Fibroblast of skin of back (primary cell): ENCODE data around the gene KANK2.

Experiments
- DNase-seq: peaks from one replicate; pipeline ENCODE4 v3.0.0-alpha.2; 2013

Gene KANK2

DNA sequence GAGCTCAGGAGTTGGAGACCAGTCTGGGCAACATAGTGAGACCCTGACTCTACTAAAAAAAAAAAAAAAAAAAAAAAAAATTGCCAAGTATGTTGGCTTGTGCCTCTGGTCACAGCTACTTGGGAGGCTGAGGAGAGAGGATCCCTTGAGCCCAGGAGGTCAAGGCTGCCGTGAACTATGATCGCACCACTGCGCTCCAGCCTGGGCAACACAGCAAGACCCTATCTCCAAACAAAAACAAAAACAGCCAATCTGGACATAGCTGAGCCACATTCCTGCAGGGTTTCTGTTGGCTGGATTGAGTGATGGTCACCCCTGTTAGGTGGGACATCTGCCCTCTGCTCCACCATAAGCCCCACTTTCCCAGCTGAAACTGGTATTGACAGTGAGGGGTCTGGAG lies 28.5 kb upstream of the KANK2 start:
- DNase-seq, result no peak

DNA sequence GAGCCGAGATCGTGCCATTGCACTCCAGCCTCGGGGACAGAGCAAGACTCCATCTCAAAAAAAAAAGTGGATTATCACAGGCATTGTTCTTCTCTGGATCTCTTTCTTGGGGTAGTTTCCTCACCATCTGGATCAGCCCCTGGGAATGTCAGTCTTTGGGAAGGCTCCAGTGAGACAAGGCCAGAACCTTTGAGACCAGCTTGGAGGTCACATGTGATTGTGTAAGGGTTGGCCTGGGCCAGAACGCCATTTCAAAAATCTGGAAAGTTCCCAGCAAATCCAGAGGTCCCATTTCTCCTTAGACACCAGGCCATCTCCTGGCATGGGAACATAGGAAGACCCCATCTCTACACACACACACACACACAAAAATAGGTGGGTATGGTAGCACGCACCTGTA lies 27.8 kb upstream of the KANK2 start:
- DNase-seq, result no peak

DNA sequence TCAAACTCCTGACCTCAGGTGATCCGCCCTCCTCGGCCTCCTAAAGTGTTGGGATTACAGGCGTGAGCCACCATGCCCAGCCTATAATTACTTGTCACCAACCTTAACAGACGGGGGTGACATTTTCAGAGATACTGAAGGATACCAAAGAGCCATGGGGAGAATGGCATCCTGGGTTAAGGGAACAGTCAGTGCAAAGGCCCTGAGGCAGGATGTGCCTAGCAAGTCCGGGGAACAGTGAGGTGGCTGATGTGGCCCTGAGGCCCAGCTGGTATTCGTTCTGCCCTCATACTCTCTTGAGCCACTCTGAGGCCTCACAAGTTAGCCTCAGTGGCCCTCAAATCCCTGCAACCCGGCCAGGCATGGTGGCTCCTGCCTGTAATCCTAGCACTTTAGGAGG lies 27.1 kb upstream of the KANK2 start:
- no peak for DNase-seq

DNA sequence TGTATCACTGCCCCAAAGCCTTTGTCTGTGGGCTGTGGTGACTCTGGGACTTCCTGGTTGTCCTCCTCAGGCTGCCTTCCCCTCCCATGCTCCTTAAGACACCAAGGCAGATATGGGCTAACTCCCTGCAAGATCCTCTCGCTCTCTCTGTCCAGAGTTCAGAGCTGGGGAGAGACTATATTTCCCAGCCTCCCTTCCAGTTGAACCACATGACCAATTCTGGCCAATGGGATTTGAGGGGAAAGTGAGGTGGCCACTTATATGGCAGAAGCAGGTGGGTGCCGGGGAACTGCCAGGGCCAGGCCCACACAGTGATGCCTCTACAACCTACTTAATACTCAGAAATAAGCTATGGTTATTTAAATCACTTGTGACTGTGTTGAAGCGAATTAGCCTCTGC lies 25.9 kb upstream of the KANK2 start:
- no peak for DNase-seq

DNA sequence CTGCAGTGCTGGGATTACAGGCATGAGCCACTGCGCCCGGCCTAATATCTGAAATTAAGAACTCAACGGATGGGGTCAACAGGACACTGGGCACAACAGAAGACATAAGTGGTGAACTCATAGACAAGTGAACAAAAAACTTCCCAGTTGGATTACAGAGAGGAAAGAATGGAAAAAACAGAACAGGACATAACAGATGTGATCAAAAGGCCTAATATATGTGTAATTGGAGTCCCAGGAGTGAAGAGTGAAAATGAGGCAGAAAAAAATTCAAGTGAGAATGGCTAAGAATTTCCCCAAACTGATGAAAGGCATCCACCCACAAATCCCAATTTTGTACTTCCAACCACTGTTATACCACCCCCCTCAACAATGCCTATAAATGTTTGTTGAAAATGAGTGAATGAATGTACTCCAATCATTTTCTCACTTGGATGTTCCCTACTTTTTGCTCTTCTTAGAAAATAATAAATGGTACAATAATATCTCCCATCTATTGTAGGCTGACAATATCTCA lies 23.8 kb upstream of the KANK2 start:
- no peak for DNase-seq

DNA sequence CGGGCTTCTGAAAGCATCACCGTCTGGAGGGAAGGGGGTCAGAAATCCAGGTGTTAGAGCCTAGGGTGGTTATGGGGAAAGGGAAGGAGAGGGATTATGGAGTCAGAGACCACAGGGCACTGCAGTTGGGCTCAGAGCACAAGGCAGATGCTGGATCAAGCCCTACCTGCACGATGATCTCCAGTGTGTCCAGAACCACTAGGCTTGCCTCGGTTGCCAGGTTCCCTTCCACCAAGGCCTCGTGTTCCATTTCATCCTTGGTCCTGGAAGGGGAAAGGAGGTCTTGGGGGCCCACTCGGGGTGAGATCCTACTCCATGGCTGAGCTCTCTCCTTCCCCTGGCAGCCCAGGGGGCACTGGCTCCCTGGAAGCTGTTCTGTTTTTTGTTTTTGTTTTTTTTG lies 17.0 kb upstream of the KANK2 start:
- DNase-seq, result no peak

DNA sequence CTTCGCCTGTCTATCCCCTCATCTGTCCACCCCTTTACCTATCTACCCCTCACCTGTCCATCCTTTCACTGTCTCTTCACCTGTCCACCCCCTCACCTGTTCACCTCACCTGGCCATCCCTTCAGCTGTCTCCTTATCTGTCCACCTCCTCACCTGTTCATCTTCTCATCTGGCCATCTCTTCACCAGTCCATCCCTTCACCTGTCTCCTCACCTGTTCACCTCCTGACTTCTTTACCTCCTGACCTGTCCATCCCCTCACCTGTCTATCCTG lies 13.2 kb upstream of the KANK2 start:
- no peak for DNase-seq

DNA sequence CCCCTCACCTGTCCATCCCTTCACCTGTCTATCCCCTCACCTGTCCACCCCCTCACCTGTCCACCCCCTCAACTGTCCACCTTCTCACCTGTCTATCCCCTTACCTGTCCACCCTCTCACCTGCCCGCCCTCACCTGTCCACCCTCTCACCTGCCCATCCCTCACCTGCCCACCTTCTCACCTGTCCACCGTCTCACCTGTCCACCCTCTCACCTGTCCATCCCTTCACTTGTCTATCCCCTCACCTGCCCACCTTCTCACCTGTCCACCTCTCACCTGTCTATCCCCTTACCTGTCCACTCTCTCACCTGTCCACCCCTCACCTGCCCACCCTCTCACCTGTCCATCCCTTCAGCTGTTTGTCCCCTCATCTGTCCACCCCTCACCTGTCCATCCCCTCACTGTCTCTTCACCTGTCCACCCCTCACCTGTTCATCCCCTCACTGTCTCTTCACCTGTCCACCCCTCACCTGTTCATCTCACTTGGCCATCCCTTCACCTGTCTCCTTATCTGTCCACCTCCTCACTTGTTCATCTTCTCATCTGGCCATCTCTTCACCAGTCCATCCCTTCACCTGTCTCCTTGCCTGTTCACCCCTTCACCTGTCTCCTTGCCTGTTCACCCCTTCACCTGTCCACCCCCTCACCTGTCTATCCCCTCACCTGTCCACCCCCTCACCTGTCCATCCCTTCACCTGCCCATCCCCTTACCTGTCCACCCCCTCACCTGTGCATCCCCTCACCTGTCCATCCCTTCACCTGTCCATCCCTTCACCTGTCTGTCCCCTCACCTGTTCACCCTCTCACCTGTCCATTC lies 12.7 kb upstream of the KANK2 start:
- DNase-seq, result no peak

DNA sequence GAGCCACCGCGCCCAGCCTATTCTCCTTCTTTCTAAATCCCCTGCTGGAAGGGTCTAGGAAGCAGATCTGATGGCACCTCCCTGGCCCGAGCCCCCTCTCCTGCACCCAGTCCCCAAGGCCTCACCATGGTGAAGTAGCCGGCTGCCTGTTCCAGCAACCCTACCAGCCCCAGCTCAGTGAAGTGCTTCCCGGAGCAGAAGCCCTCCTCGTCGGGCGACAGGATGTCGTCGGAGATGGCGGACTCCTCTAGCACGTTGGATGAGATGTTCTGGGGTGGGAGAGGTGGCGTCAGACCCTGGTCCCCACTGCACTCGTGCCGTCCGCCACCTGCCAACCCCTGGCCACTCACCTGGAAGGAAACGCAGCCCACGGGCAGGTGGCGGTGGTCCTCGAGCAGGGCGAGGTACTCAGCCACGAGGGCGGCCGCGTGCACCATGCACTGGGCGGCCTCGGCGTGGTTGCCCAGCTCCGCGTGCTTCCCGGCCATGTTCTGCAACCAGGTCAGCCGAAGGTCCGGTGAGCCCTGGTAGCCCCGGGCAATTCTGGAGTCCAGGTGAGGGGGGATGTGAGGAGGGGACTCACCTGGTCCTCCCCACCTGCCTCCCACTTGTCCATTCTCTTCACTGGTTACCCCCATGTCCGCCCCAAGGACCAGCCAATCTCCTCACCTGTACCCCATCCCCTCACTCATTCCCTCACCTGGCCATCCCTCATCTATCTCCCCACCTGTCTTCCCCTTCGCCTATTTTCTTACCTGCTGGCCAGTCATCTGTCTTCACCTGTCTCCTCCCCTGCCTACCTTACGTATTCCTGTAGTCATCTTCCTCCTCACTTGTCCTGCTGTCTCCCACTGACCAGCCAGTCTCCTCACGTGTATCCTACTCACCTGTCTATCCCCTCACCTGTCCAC lies 11.5 kb upstream of the KANK2 start:
- peak; percentile 29 for DNase-seq

DNA sequence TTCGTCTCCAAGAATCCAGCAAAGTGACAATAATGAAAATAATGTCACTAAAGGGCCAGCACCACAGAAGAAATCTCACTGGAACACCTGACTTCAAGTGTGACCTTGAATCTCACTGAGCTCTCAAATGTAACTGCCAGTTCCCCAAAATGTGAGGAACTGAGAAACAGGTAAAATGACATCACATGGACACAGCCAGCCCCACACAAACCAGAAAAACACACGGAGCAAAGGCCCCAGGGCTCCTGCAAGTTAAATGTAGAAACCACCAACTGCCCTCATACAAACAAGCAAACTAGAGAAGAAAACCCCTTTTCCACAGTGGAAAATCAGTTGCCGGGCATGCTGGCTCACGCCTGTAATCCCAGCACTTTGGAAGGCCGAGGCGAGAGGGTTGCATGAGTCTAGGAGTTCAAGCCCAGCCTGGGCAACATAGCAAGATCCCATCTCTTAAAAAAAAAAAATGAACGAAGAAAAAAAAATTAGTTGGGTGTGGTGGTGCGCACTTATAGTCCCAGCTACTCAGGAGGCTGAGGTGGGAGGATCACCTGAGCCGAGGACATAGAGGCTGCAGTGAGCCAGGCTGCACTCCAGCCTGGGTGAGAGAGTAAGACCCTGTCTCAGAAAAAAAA lies 8.7 kb upstream of the KANK2 start:
- DNase-seq, result no peak

DNA sequence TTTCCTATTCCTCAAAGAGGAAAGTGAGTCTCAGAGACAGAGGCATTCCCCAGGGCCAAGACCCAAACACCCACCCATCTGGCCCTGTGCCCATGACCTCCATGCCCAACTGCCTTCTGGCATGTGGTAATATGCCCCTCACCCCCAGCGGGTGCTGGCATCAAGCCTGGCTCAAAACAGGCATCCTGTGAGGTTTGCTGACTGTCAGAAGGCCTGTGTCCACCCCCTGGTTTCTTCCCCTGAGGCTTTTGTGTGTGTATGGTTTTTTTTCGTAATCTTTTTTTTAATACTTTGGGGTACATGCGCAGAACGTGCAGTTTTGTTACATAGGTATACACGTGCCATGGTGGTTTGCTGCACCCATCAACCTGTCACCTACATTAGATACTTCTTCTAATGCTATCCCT lies 7.6 kb upstream of the KANK2 start:
- no peak for DNase-seq

DNA sequence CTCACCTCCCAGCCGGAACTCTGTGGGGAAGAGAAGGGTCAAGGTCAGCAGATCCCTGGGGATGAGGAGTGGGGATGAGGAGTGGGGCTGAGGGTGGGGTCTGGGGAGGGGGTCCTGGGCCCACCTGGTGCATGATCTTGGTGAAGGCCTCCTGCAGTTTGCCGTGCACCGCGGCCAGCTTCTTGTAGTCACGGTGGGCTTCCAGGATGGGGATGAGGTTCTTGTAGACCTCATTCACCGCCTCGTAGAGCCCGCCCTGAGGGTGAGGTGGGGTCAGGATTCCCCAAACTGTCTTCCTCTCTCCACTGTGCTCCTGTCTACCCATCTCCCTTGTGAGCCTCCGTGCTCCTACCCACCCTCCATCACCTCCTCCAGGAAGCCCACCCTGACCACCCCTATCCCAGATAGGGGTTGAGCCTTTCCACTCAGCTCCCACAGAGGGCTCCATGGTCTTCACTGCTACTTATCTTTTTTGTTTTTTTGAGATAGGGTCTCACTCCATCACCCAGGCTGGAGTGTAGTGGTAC lies 6.8 kb upstream of the KANK2 start:
- DNase-seq, result no peak

DNA sequence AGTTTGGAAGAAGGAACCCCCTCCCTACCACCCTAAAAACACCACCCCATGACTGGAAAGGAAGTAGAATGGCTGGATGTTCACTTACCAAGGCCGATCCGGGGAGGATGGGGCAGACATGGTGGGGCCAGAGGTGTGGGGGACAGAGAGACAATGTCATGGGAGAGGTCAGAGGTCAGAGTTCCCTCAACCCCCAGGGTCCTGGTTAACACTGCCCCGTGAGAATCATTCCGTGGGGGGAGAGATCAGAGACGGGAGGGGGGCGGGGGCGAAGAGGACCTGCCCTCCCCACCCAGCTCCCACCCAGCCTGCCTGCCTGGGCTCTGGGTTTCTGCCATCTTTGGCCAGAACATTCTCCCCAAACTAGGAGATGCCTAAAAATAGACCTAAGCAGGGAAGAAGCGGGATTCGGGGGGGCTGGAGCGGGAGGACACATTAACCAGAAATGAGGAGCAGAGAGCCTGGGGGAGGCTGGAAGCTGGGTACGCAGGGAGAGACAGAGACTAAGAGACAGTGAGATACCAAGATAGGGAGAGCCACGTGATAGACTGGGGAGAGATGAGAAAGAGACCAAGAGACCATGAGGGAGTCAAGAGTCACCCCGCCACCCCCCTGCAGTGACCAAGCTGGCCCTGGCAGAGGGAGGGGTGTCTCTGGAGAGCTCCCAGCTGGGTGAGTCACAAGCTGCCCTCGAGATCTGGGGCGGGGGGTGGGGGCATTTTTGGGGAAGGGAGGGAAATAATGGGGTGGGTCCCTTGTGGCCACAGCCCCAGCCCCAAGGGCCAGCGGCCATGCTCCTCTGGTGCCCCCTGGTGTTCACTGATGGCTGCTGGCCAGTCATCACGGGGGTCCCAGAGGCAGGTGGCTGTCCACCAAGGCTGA lies 6.1 kb upstream of the KANK2 start:
- peak; percentile 95 for DNase-seq

DNA sequence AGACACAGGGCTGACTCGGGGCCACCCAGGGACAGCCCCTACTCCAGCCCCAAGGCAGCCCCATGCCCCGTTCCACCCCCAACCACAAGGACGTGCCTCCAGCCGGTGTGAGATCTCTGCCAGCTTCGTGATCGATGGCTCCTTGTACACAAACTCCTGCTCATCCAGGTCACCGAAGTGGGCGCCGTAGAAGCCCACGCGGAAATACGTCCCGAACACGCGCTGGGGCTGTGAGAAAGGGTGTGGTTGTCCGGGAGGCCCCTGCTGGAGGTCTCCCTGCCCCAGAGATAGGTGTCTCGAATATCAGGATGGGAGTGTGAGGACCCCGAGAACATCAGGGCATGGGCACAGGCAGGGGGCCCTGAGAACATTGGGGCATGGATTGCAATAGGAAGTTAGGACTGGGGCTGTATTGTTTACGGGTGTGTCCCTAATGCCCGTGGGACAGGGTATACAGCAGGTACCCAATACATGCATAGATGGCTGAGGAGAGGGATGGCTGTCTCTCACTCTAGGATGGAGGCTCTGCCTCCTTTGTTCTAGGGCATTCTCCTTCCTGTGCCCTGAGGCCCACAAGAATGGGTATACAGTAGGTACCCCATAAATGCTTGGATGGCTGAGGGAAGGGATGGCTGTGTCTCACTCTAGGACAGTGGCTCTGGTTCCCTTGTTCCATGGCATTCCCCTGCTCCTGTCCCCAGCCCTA lies 5.3 kb upstream of the KANK2 start:
- DNase-seq, result no peak

DNA sequence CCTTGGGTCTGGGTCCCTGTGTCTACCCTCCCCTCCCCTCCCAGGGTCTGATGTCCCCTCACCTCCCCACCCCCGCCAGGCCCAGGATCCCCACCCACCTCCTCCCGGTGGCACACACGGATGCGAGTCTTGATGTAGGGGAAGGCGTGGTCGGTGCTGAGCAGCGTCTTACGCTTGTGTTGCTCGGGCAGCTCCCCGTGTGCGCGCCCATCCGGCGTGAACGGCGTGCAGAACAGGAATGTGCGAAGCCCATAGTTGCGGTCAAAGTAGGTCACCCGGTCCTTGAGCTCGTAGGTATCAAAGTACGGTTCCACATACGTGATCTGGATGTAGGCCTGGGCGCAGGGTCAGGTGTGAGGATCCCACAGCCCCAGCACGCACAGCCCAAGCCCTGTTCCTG lies 4.4 kb upstream of the KANK2 start:
- DNase-seq, result no peak

DNA sequence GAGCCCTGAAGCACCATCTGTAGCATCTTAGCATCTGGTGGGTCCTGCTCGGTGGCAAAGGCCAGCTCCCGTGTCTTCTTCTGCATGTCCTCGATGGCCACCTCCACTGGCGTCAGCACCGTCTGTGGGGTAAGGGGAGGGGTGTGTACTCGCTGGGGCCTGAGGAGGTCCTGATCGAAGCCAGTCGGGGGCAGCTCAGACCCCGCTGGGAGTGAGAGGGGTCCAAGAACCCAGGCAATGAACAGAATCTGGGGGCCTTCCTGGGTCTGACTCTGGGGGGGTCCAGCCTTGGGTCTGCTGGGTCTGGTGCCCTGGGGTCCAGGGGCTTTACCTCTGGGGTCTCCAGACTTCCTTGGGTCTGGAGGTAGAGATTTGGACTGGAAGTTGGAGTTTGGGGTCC lies 3.6 kb upstream of the KANK2 start:
- no peak for DNase-seq

DNA sequence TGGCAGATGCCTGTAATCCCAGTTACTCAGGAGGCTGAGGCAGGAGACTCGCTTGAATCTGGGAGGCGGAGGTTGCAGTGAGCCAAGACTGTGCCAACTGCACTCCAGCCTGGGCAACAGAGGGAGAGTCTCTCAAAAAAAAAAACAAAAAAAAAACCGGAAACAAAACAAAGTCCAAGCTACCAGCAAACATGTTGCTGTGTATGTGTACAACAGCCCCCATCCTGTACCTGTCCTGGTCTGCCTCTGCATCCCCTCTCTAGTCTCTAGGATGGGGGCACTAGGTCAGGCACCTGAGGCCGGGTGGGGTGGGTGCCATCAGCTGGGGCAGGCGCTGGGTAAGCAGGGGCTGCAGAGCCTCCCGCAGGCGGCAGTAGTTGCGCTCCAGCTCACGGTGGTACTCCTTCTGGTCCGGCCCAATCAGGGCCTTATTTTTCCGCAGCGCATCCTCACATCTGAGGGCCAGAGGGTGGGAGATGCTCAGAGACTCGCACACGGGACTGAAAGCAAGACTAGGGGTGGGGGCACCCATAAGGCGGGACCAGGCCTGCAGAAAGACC lies 2.8 kb upstream of the KANK2 start:
- no peak for DNase-seq

DNA sequence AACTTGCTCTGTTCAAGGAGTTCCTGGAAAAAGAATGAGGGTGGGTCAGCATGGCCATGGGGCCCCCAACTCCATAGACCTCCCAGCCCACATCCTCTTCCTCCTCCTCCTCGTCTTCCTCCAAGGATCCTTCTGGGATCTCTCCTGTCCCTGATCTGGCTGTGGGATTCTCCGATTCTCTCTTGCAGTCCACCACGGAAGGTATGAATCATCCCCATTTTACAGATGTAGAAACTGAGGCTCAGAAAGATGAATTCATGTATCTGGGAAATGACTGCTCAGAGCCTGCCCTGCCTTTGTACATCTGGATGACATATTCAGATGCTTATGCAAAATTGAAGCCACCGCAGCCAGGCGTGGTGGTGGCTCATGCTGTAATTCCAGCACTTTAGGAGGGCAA lies 2.2 kb upstream of the KANK2 start:
- no peak for DNase-seq

DNA sequence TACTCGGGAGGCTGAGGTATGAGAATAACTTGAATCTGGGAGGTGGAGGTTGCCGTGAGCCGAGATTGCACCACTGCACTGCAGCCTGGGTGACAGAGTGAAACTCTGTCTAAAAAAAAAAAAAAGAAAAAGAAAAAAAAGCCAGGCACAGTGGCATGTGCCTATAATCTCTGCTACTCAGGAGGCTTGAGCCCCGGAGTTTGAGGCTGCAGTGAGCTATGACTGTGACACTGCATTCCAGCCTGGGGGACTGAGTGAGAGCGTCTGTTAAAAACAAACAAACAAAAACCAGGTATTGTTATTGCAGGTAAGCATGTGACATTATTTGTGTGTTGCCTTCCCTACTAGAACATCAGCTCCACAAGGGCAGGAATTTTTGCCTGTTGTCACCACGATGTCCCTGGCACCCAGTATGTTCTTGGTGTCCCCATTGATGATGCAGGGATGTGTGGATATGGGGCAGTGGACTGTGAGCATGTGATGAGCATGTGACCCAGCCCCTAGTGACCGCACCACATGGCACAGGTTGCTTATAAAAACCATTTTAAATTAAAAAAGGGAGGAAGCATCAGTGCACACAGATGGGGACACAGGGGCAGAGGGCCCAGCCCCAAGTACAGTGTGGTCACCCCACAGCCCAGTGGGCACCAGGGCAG lies 1.6 kb upstream of the KANK2 start:
- no peak for DNase-seq

DNA sequence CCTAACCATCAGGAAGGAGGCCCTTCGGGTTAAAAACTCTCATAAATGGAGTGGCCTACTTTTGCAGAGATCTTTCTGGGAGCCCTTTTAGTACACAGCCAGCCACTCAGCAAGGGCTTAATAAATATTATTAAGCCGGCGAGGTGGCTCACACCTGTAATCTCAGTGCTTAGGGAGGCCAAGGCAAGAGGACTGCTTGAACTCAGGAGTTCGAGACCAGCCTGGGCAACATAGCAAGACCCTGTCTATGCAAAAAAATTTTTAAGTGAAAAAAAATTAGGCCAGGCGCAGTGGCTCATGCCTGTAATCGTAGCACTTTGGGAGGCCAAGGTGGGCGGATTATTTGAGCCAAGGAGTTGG lies 810 bp upstream of the KANK2 start:
- no peak for DNase-seq
